ENCODE data around the gene FAM3B.

FAM3B gene

DNA sequence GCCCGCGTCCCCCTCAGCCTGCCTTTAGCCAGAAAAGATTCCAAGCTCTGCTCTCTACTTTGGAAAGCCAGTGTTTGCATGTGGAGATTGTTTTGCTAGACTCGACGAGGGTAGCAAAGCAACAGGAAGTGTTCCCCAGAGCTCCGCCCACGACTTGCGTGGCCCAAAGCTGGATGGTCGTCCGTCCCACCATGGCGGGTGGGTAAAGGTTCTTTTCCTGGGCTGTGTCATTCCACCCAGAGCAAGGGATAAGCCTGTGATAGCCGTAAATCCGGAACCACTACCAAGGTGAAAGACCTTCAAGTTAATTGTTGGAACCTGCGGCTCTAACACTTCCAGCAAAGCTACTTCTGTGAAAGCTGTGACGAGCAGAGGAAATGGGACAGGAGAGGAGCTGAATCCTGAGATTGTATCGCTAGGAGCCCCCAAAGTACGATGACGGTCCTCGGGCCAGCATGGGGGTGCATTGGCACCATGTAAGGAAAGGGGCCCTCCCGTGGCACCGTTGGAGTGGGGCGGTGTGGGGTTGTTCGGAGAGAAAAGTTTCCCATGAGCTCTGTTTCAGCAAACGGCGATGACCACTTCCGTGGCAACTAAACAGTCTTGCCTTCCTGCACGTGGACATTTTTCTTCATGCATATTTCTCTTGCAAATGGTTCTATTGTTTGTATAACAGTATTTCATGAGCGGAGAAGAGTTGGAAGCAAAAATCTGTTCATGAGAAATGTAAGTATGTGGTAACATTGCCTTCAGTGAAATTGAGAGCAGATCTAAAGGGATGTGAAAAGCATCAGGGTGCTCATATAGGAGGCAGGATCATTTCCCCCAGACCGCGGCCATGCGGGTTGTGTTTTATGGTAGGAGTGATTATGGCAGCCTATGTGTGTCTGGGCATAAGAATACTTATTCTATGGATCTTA, 53.6 kb downstream of the FAM3B start:
- DNase-seq = no peak

DNA sequence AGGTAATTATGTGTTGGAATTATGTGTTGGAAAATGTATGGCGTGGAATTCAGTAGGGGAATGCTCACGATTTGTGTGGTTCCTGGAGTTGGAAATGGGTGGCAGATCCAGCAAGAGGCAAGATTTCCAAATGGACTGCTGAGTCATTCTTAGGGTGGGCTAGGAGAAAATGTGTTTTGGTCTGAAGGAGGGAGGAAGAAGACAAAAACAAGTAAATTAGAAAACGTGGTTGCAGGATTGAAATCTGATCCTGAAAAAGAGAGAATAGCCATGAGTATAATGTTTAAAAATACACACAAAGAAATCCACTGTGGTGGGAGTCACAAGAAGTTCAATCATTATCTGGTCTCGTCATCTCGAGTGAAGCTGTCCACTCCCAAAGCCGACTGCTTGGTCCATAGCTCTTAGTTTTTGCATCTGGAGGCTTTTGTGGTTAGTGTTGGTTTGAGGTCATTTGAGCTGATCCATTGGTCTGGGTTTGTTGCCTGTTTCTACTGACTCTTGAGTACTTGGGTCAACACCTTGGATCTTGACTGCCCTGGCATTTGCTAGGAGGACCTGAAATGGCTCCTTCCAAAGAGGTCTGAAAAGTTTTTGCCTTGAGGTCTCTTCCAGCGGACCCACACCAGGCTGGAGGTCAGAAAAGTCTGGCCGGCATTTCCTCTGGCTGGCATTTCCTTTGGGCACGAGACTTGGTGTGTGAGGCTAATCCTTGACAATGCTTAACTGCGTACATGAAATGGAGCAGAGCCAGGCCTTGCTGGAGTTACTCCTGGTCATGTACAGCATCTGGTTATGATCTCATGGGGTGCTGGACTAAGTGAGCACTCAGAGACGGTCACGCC, 54.5 kb downstream of the FAM3B start:
- DNase-seq = no peak

DNA sequence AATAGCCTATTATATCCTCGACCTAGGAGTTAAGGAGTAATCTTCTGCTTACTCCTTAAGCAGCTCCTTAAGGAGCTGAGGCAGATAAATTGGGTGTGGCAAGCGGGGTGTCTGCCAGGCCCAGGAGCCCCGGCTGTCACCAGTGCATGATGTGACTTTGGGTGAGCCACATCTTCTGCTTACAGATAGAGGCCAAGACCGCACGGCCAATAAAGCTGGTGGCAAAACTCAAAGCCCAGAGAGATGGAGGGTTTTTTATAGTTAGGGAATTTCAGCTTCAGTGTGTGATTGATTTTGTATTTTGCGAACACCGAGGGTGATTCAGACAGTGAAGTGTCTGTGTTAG, 55.1 kb downstream of the FAM3B start:
- no peak for DNase-seq

DNA sequence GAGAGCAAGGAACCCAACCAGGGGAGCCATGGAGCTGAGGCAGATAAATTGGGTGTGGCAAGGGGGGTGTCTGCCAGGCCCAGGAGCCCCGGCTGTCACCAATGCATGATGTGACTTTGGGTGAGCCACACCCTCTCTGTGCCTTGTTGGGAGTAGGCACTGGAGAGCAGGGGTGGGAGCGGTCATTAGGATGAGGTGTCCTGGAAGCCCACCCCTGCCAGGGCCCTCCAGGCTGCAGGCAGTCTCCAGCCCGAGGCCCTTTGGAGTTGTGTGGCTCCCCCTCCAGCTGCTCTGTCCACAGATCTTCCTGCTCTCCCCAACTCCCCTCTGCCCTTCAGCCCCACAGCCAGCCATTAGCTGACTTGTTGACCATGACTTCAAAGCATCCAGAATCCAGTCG, 56.7 kb downstream of the FAM3B start:
- no peak for DNase-seq

DNA sequence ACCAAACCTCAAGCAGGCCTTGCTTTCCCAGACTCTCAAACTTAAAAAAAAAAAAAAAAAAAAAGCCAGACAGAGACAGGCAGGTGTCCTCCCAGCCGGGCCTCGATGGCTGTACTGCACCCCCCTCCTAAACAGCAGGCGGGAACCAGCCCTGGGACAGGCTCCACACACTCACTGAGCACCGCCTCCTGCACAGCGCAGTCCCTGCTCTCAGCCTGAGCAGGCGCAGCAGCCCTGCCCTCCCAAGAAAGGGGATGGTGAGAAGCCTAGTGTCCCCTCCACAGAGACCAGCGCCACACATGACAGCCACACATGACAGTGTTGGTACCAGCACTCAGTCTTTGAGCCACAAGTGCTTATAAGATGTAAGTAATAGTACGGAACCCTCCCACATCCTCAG, 57.2 kb downstream of the FAM3B start:
- DNase-seq = no peak

DNA sequence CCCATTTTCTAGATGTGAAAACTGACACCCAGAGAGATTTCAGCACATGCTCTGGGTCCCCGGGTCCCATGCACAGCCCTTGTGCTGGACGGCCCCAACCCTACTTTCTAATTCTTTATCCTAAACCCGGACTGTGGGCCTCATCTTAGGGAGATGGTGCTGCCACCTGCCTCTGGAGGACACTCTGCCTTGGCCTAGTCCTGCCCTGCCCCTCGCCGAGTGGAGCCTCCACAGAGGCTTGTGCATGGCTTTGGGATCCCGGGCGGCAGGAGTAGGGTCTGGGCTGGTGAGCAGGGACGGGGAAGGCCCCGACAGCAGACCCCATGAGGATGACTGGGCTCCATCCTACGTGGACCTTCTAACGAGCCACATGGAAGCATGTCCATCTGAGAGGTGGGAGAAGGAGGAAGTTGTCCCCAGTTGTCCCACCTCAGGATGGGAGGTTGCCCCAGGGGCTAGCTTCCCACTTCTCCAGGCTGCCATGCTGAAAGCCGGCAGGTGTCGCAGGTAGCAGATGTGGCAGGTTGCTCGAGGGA, 57.6 kb downstream of the FAM3B start:
- no peak for DNase-seq

DNA sequence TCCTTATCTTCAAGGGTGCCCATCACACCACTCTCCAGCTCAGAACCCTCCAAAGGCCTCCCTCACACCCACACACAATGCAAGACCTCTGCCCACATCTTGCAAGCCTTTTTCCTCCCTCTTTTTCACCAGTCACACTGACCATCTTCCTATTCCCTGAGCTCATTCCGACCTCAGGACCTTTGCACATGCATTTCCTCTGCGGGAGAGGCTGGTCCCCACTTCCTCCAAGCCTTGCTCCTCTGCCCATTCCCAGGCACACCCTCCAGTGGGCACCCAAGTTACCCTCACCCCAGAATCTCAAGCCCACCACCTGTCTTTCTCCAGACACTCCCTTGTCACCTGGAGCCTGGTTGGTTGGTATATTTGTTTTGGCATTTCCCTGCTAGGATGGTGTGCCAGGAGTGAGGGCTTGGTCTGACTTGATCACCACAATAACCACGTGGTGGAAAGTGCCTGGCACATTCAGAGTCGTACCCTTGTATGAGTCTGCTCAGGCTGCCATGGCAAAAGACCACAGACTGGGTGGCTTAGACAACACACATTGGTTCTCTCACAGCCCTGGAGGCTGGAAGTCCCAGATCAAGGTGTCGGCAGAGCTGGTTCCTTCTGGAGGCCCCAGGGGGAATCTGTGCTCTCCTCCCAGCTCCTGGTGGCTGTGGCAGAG, 58.4 kb downstream of the FAM3B start:
- DNase-seq = no peak

DNA sequence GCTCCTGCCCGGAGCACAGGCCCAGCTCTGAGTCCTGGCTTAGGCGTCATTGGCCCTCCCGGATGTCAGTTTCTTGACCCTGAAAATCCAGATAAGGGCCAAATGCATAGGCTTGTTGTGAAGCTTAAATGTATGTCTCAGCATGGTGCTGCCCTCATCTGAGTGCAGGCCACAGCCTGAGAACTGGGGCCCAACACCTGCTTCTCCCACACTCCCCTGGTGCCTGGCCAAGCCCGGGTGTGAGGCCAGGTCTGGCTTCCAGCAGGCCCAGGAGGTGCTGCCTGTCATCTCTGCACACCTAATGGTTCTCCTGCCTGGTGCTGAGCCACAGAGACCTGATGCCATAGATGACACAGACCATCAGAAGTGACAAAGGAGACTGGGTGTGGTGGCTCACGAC, 59.3 kb downstream of the FAM3B start:
- no peak for DNase-seq

DNA sequence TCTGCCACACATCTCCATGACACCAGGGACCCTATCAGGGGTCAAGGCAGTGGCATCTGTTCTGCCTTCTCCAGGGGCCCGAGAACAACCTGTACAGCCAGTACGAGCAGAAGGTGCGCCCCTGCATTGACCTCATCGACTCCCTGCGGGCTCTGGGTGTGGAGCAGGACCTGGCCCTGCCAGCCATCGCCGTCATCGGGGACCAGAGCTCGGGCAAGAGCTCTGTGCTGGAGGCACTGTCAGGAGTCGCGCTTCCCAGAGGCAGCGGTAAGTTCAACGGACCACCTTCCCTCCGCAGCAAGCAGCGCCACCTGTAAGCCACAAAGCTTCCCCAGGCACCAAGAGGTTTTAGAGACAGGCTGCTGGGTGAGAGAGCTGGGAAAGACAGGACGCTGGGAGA, 61.1 kb downstream of the FAM3B start:
- DNase-seq = no peak

DNA sequence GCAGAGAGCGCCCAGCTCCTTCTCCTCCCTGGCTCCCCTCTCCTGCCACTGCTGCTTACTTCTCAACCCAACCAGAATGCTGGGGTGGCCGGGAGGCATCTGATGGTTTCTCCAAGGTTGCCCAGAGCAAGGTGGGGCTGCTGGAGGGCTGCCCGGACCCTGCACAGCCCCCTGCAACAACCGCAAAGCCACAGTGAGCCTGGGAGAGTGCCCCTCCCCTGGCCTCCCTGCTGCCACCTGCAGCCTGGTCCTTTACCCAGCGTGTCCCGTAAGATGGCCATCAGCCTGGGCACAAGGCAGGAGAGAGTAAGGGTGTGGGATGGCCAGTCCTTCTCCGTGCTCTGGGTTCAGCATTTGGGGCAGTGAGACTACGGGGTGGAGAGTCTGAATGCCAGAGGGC, 62.2 kb downstream of the FAM3B start:
- no peak for DNase-seq

DNA sequence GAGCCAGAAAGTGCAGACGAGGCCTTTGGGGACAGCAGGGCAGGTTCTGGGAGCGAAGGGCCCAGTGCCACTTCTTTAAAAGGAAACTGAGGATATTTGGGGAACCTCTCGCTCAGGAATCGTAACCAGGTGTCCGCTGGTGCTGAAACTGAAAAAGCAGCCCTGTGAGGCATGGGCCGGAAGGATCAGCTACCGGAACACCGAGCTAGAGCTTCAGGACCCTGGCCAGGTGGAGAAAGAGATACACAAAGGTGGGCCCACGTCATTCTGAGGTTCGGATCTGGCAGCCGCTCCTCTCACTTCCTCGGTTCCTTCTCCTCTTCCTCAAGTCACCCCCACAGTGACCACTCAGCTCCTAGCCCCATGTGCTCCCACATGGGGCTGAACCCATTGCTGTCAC, 63.3 kb downstream of the FAM3B start:
- no peak for DNase-seq

DNA sequence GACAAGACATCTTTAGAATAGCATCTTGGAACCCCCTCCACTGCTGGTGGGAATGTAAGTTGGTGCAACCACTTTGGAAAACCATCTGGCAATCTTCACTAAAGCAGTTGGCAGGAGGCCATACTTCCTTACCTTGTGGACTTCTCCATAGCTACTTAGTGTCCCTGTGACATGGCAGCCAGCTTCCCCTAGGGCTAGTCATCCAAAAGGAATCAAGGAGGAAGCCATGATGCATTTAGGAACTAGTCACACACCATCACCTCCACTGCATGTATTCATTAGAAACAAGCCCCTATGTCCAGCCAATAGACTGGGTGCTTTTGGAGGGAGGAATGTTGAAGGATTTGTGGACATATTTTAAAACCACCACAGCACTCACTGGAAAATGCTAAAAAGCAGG, 65.1 kb downstream of the FAM3B start:
- DNase-seq = no peak

DNA sequence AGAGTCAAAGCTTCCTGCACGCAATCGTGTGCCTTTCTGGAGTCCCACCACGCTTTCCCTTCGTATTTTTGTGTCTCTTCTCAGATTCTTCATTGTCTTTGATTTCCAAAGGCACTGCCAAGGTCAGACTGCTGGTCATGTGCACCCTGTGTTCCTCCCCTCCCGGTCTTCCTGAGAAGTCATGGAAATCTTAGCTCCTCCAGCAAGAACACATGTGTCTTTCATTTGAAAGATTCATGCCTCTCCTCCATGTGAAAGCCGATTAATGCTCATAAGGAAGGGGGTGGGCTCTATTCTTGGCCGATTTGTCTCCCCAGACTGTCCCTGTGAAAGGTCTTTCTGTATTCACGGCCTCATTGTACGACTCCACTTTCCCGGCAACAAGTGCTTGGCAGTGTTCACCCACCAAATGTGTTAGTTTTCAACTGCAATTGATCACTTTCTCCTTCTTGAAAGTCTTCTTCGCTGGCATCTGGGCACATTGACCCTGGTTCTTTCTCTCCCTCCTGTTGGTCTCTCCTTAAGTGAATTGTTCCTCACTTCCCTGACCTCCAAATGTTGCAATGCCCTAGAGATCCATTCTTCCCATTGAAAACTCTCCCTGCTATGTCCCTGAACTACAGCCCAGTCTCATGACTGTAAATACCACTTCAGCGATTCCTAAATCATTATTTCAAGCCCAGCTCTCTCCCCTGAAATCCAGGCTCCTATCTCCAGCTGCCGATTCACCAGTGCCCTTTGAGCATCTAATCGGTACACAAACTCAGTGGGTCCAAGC, 70.6 kb downstream of the FAM3B start:
- no peak for DNase-seq

DNA sequence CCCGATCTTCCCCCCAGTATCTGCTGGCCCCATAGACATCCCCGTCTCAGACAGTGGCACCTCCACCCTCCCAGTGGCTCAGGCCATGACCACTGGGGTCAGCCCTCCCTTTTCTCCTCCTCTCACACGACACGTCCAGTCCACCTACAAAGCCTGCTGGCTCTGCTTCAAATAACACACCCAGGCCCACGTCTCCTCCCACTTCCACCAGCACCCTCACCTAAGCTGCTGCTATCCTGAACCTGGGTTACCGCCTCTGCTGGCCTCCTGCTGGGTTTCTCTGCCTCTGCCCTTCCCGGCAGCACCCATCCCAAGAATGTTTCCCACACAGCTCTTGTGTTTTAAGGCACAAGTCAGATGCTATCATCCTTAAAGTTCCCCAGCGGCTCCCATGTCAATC, 71.2 kb downstream of the FAM3B start:
- no peak for DNase-seq

DNA sequence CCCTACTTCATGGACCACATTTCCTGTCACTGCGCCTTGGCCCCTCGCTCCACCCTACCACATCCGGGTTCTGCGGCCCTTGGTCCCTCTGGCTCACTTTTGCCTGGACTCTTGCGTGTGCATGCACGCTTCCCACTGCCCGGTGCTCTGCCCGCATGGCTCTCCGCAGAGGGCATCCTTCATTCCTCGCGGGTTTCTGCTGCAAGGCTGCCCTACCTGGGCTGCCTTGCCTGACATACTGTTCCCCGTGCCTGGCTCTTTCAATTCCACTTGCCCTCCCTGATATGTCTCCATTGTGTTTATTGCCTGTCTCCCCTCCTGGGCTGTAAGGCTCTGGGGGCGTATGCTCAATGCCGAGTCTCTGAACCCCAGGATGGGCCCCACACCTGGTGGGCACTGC, 71.7 kb downstream of the FAM3B start:
- no peak for DNase-seq

DNA sequence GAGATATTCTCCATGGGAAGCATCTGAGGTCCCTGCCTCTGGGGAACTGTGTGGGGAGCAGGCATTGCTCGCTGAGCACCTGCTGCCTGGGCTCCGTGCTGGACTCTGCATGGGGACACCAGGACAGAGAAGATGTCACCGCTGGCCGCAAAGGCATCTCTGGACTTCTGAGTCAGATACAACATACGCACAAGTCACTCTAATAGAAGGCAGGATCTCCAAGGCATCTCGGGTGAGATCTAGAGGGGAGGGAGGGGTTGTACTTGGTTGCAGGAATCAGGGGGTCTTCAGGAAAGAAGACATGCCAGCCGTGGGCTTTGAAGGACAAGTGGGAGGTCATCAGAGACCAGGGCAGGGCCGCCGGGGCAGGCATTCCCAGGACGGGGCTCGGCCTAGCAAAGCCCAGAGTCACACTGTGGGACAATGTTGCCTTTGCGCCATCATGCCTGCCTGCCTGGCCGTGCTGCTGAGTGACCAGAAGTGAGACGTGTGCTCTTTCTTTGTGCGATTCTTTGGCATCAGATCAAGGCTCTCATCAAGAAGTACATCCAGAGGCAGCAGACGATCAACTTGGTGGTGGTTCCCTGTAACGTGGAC, 73.5 kb downstream of the FAM3B start:
- no peak for DNase-seq

DNA sequence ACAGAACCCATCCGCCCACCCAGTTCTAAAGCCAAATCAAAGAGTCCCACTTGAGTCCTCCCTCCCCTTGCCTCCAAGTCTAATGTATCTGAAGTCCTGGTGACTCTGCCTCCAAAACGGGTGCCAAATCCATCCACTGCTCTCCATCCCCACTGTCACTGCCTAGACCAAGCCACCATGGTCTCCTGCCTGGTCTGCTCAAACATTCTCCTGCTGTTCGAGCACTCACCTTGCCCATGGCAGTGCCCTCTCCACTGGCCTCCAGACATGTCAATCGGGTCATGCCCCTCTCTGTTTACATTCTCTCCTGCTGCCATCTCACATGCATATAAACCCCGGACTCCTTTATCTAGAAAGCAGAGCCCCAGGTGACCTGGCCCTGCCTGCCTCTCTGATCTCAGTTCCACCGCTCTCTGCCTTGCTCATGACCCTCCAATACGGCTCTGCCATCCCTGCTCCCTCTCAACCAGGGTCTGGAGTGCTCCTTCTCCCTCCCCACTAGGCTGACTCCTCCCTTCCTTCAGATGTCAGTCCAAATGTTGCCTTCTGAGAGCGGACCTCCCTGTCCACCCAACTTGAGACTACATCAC, 77.4 kb downstream of the FAM3B start:
- DNase-seq = no peak

DNA sequence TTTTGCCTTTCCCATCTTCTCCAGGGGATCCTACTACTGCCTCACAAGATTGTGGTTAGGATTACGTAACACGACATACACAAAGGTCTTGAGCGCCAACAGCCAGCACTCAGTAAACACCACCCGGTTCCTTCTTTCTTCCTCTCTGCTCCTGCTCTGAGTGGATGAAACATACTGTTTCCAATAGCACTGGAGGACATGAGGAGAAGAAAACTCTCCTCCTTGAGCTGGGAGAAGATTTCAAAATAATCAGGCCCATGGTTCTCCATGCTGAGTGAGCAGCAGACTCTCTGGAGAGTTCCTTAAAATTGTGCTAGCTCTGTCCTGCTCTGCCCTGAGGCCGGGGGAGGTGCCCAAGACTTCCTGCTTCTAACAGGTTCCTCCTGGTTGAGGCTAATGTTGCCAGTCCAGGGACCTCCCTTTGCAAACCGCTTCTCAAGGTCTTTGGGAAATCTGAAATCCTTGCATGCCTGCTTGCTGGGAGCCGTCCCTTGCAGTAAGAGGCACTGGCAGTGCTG, 80.0 kb downstream of the FAM3B start:
- no peak for DNase-seq

DNA sequence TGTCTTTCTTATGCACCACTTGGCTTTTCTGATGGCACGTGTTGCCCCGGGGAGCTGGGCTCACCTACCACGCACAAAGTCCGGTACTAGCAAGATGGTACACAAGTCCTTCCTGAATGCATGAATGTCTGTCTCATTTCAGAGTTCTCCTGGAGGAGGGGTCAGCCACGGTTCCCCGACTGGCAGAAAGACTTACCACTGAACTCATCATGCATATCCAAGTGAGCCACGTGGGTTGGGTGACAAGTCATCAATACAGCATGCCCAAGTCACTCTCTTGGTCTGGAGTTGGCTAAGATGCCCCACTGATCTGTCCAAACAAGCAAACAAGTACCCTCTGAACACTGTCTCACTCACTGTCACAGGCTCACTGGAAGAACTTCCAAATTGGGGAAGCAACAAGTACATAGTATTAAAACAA, 80.9 kb downstream of the FAM3B start:
- DNase-seq = no peak

DNA sequence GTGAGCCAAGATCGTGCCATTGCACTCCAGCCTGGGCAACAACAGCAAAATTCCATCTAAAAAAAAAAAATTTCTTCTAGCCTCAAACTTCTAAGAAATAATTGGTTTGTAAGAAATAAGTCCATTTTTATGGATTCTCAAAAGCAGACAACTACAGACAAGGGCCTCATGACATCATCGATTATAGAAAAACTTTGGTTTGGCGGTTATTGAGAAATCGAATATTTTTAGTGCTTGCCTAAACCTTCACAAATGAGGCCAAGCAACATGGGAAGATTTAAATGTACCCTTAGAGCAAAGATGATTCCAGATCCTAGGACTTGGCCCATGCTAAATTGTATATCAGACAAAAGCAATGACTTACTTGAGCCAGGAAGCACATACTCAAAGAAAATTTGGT, 81.7 kb downstream of the FAM3B start:
- no peak for DNase-seq

DNA sequence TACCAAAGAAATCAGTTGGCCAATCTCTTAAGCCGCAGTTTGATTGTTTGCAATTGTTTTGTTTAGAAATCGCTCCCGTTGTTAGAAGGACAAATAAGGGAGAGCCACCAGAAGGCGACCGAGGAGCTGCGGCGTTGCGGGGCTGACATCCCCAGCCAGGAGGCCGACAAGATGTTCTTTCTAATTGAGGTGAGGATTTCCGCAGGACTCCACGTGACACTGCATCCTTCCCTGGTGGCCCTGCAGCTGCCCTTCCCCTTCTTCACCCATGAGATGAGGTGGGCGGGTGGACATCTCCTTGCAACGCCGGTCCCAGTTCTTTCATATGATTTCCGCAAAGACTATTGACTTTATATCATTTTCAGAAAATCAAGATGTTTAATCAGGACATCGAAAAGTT, 82.2 kb downstream of the FAM3B start:
- no peak for DNase-seq

Measured in NCI-H1092 (cell line).